Muscle of arm (tissue), 14 donors: ENCODE measurements around the gene KLHL30. TPM values are rescaled to one million over a fixed set of nuclear protein-coding genes. Genes with fewer than 3 reads are reported as not detected.

ENCODE experiments used
- DNase-seq: peaks from one replicate; pipeline ENCODE4 v3.0.0-alpha.2; 2013
- long read RNA-seq, 11 donors: transcript quantifications; one replicate each; lab custom pipeline, GENCODE V29; 2026
- polyA plus RNA-seq, 12 donors: library from polyadenylated mRNA; unstranded; fragments of 120-200 nt; gene quantifications; one replicate each; pipeline ENCODE4 v1.2.1, GENCODE V29; 2013; ENCODE audit not compliant: insufficient read length in 12 of 12

KLHL30 gene
- 100 to 1,000 TPM in 1 of 12 donors, 10 to 100 TPM in 9, 1 to 10 TPM in 2; 4.1 to 114 (median 14.2) TPM for polyA plus RNA-seq
- long read RNA-seq, donor 1: 0 reads
- long read RNA-seq, donor 2, partial matches to known transcripts: 47 of 47 reads
- long read RNA-seq, donor 2, other reads (novel, unspliced or antisense): 0 of 47 reads
- long read RNA-seq, donor 3, partial matches to known transcripts: 0 of 3 reads
- long read RNA-seq, donor 3, other reads (novel, unspliced or antisense): 0 of 3 reads
- long read RNA-seq, donor 4, partial matches to known transcripts: 0 of 1 reads
- long read RNA-seq, donor 4, other reads (novel, unspliced or antisense): 0 of 1 reads
- long read RNA-seq, donor 5, partial matches to known transcripts: 0 of 3 reads
- long read RNA-seq, donor 5, other reads (novel, unspliced or antisense): 0 of 3 reads
- long read RNA-seq, donor 6, partial matches to known transcripts: 0 of 1 reads
- long read RNA-seq, donor 6, other reads (novel, unspliced or antisense): 0 of 1 reads
- long read RNA-seq, donor 7, partial matches to known transcripts: 0 of 2 reads
- long read RNA-seq, donor 7, other reads (novel, unspliced or antisense): 0 of 2 reads
- long read RNA-seq, donor 8, partial matches to known transcripts: 0 of 3 reads
- long read RNA-seq, donor 8, other reads (novel, unspliced or antisense): 0 of 3 reads
- long read RNA-seq, donor 9: 0 reads
- long read RNA-seq, donor 10, partial matches to known transcripts: 0 of 4 reads
- long read RNA-seq, donor 10, other reads (novel, unspliced or antisense): 0 of 4 reads
- long read RNA-seq, donor 11, partial matches to known transcripts: 0 of 3 reads
- long read RNA-seq, donor 11, other reads (novel, unspliced or antisense): 0 of 3 reads

GRCh38 chr2:238138331-238139195 is at the start of gene KLHL30:
TSS of gene KLHL30 (plus strand) at chr2:238138668. CDS start at chr2:238140755, 2,087 bp downstream.
- no peak for DNase-seq

- no peak for DNase-seq
These were observed 47.6 kb upstream of the KLHL30 start for GRCh38 chr2:238090887-238091286.

GRCh38 chr2:238091436-238092060 is 46.9 kb upstream of the KLHL30 start:
- DNase-seq: no peak

- DNase-seq: no peak
These were observed 45.9 kb upstream of the KLHL30 start for GRCh38 chr2:238092486-238093035.

- no peak for DNase-seq
These were observed 45.0 kb upstream of the KLHL30 start for GRCh38 chr2:238093181-238094140.

- no peak for DNase-seq
These were observed 43.9 kb upstream of the KLHL30 start for GRCh38 chr2:238094438-238095022.

GRCh38 chr2:238095143-238095542 is 43.3 kb upstream of the KLHL30 start:
- no peak for DNase-seq

GRCh38 chr2:238096311-238097011 is 42.0 kb upstream of the KLHL30 start:
- DNase-seq: no peak

GRCh38 chr2:238097201-238097987 is 41.1 kb upstream of the KLHL30 start:
- DNase-seq: no peak

GRCh38 chr2:238097988-238098871 is 40.2 kb upstream of the KLHL30 start:
- DNase-seq: no peak

- no peak for DNase-seq
These were observed 39.4 kb upstream of the KLHL30 start for GRCh38 chr2:238098901-238099713.

- DNase-seq: no peak
These were observed 38.8 kb upstream of the KLHL30 start for GRCh38 chr2:238099714-238100048.

- DNase-seq: no peak
These were observed 38.2 kb upstream of the KLHL30 start, which contains the start of gene ESPNL for GRCh38 chr2:238100049-238100820. TSS of gene ESPNL (plus strand) at chr2:238100340. CDS start at chr2:238100420, 80 bp downstream.

- DNase-seq: no peak
These were observed 37.4 kb upstream of the KLHL30 start for GRCh38 chr2:238100821-238101771.
